Stimulated activated naive B cell treated with anti-CD40 and anti-IgM and Interleukin-4, amounts not matched to agents 10 μg/mL and 1 μg/mL and 100 μg/mL, for 72 hours (primary cell): ENCODE measurements around the gene ARHGAP35.

Experiments used
- ATAC-seq, 2 donors: fragments of 150-1000 bp; cut with Tn5 transposase; replicated peaks; 2 replicates each; pipeline ENCODE4 v1.10.0; 2021; ENCODE audit warnings: moderate library complexity in 1 of 2
- DNase-seq: peaks from one replicate; pipeline ENCODE4 v3.0.0; 2021
- H3K27ac Mint-ChIP-seq: one replicate; pipeline ENCODE4 v1.8.0; 2022; ENCODE audit warnings: mild to moderate bottlenecking, mixed read lengths
- H3K27me3 Mint-ChIP-seq, 2 donors: one replicate each; pipeline ENCODE4 v1.8.0; 2022; ENCODE audit warnings: mixed read lengths in 2 of 2
- H3K36me3 Mint-ChIP-seq, 2 donors: one replicate each; pipeline ENCODE4 v1.8.0; 2022; ENCODE audit warnings: mixed read lengths in 2 of 2, mild to moderate bottlenecking in 1 of 2
- H3K4me1 Mint-ChIP-seq, 2 donors: one replicate each; pipeline ENCODE4 v1.8.0; 2022; ENCODE audit warnings: mixed read lengths in 2 of 2, mild to moderate bottlenecking in 1 of 2
- H3K4me3 Mint-ChIP-seq, 2 donors: one replicate each; pipeline ENCODE4 v1.8.0; 2022; ENCODE audit warnings: mild to moderate bottlenecking in 2 of 2, mixed read lengths in 2 of 2, moderate library complexity in 1 of 2
- H3K9me3 Mint-ChIP-seq, 2 donors: one replicate each; pipeline ENCODE4 v1.8.0; 2022; ENCODE audit warnings: mixed read lengths in 2 of 2, mild to moderate bottlenecking in 1 of 2

Gene ARHGAP35

GRCh38 chr19:46834121-46834520 is 26.7 kb upstream of the ARHGAP35 start:
- peaks cover 3 to 20% of the 10 kb centered on the region in 2 donors for H3K36me3 Mint-ChIP-seq
- H3K9me3 Mint-ChIP-seq = peaks cover 3 to 4% of the 10 kb centered on the region in 2 donors
- no peak overlapping the region for H3K27ac Mint-ChIP-seq
- no peaks in the 10 kb centered on the region for H3K27me3 Mint-ChIP-seq
- ATAC-seq (no peak), DNase-seq (no peak)
- H3K4me1 Mint-ChIP-seq = peaks cover 0 to 1% of the 10 kb centered on the region in 2 donors
- no peak overlapping the region for H3K4me3 Mint-ChIP-seq

GRCh38 chr19:46834984-46835383 is 25.8 kb upstream of the ARHGAP35 start:
- H3K36me3 Mint-ChIP-seq = peaks cover 9 to 26% of the 10 kb centered on the region in 2 donors
- DNase-seq (no peak), ATAC-seq (no peak)
- peaks cover 3 to 4% of the 10 kb centered on the region in 2 donors for H3K9me3 Mint-ChIP-seq
- no peaks in the 10 kb centered on the region for H3K27me3 Mint-ChIP-seq
- H3K4me3 Mint-ChIP-seq = no peak overlapping the region
- H3K4me1 Mint-ChIP-seq = no peaks in the 10 kb centered on the region
- H3K27ac Mint-ChIP-seq = no peak overlapping the region

- ATAC-seq = no peak
- H3K27ac Mint-ChIP-seq = no peak overlapping the region
Measured at GRCh38 chr19:46838160-46838559, 22.6 kb upstream of the ARHGAP35 start.

GRCh38 chr19:46839752-46840497 is 20.9 kb upstream of the ARHGAP35 start:
- H3K9me3 Mint-ChIP-seq = no peaks in the 10 kb centered on the region
- no peaks in the 10 kb centered on the region for H3K27me3 Mint-ChIP-seq
- no peak overlapping the region for H3K4me3 Mint-ChIP-seq
- peaks cover 29 to 54% of the 10 kb centered on the region in 2 donors for H3K36me3 Mint-ChIP-seq
- peaks cover 2 to 5% of the 10 kb centered on the region in 2 donors for H3K4me1 Mint-ChIP-seq
- H3K27ac Mint-ChIP-seq = peak overlapping the region; percentile 14
- peak in 1 of 2 donors; percentile 6 for ATAC-seq
- DNase-seq = no peak

More at GRCh38 chr19:46838160-46838559, 22.6 kb upstream of the ARHGAP35 start:
- H3K9me3 Mint-ChIP-seq = no peaks in the 10 kb centered on the region
- H3K27me3 Mint-ChIP-seq = no peaks in the 10 kb centered on the region
- H3K36me3 Mint-ChIP-seq = peaks cover 23 to 46% of the 10 kb centered on the region in 2 donors
- H3K4me3 Mint-ChIP-seq = no peak overlapping the region
- no peak for DNase-seq
- peaks cover 2 to 5% of the 10 kb centered on the region in 2 donors for H3K4me1 Mint-ChIP-seq

GRCh38 chr19:46840498-46840942 is 20.3 kb upstream of the ARHGAP35 start:
- Mint-ChIP-seq H3K27ac (no peak overlapping the region), H3K9me3 (no peaks in the 10 kb centered on the region), H3K4me3 (no peak overlapping the region), H3K4me1 (peaks cover 2 to 6% of the 10 kb centered on the region in 2 donors), H3K27me3 (no peaks in the 10 kb centered on the region), H3K36me3 (peaks cover 29 to 54% of the 10 kb centered on the region in 2 donors)
- DNase-seq (no peak), ATAC-seq (peak; percentile 68 to 74)

- DNase-seq (no peak), ATAC-seq (no peak)
- no peaks in the 10 kb centered on the region for H3K9me3 Mint-ChIP-seq
- H3K27me3 Mint-ChIP-seq = no peaks in the 10 kb centered on the region
- no peak overlapping the region for H3K27ac Mint-ChIP-seq
- peaks cover 32 to 51% of the 10 kb centered on the region in 2 donors for H3K36me3 Mint-ChIP-seq
- H3K4me3 Mint-ChIP-seq = no peak overlapping the region
- H3K4me1 Mint-ChIP-seq = peaks cover 9 to 12% of the 10 kb centered on the region in 2 donors
Measured at GRCh38 chr19:46841458-46842083, 19.2 kb upstream of the ARHGAP35 start.

- DNase-seq = no peak
- Mint-ChIP-seq H3K9me3 (no peaks in the 10 kb centered on the region), H3K36me3 (peaks cover 37 to 54% of the 10 kb centered on the region in 2 donors), H3K27ac (no peak overlapping the region), H3K4me1 (peaks cover 12 to 19% of the 10 kb centered on the region in 2 donors), H3K4me3 (no peak overlapping the region), H3K27me3 (no peaks in the 10 kb centered on the region)
- no peak for ATAC-seq
Measured at GRCh38 chr19:46842791-46843190, 18.0 kb upstream of the ARHGAP35 start.

GRCh38 chr19:46844067-46844489 is 16.7 kb upstream of the ARHGAP35 start:
- H3K36me3 Mint-ChIP-seq = peaks cover 34 to 45% of the 10 kb centered on the region in 2 donors
- H3K27ac Mint-ChIP-seq = no peak overlapping the region
- no peaks in the 10 kb centered on the region for H3K27me3 Mint-ChIP-seq
- peaks cover 12 to 21% of the 10 kb centered on the region in 2 donors for H3K4me1 Mint-ChIP-seq
- no peak for DNase-seq
- no peak for ATAC-seq
- no peak overlapping the region for H3K4me3 Mint-ChIP-seq
- H3K9me3 Mint-ChIP-seq = no peaks in the 10 kb centered on the region

GRCh38 chr19:46845959-46846459 is 14.8 kb upstream of the ARHGAP35 start:
- DNase-seq (no peak), ATAC-seq (no peak)
- H3K36me3 Mint-ChIP-seq = peaks cover 29 to 39% of the 10 kb centered on the region in 2 donors
- H3K9me3 Mint-ChIP-seq = peaks cover 0 to 2% of the 10 kb centered on the region in 2 donors
- H3K27me3 Mint-ChIP-seq = no peaks in the 10 kb centered on the region
- H3K4me3 Mint-ChIP-seq = no peak overlapping the region
- peaks cover 24 to 34% of the 10 kb centered on the region in 2 donors for H3K4me1 Mint-ChIP-seq
- H3K27ac Mint-ChIP-seq = no peak overlapping the region

GRCh38 chr19:46847528-46847927 is 13.3 kb upstream of the ARHGAP35 start:
- no peaks in the 10 kb centered on the region for H3K27me3 Mint-ChIP-seq
- ATAC-seq = no peak
- peak overlapping the region; percentile 32 for H3K27ac Mint-ChIP-seq
- DNase-seq = no peak
- peaks cover 0 to 2% of the 10 kb centered on the region in 2 donors for H3K9me3 Mint-ChIP-seq
- H3K4me3 Mint-ChIP-seq = no peak overlapping the region
- peaks cover 22 to 34% of the 10 kb centered on the region in 2 donors for H3K4me1 Mint-ChIP-seq
- peaks cover 21 to 26% of the 10 kb centered on the region in 2 donors for H3K36me3 Mint-ChIP-seq

GRCh38 chr19:46848389-46848788 is 12.4 kb upstream of the ARHGAP35 start:
- Mint-ChIP-seq H3K4me3 (no peak overlapping the region), H3K27me3 (no peaks in the 10 kb centered on the region), H3K27ac (no peak overlapping the region), H3K9me3 (peaks cover 0 to 2% of the 10 kb centered on the region in 2 donors), H3K36me3 (peaks cover 14 to 18% of the 10 kb centered on the region in 2 donors), H3K4me1 (peaks cover 22 to 34% of the 10 kb centered on the region in 2 donors)
- ATAC-seq (no peak), DNase-seq (no peak)

- DNase-seq = no peak
- H3K4me3 Mint-ChIP-seq = peak overlapping the region; percentile 91 to 93
- H3K27me3 Mint-ChIP-seq = no peaks in the 10 kb centered on the region
- no peak for ATAC-seq
- H3K27ac Mint-ChIP-seq = peak overlapping the region; percentile 82
- H3K9me3 Mint-ChIP-seq = peaks cover 0 to 2% of the 10 kb centered on the region in 2 donors
- peaks cover 10 to 11% of the 10 kb centered on the region in 2 donors for H3K36me3 Mint-ChIP-seq
- H3K4me1 Mint-ChIP-seq = peaks cover 22 to 34% of the 10 kb centered on the region in 2 donors
Measured at GRCh38 chr19:46849610-46850009, 11.2 kb upstream of the ARHGAP35 start.

GRCh38 chr19:46850228-46851203 is 10.3 kb upstream of the ARHGAP35 start, which contains the start of gene AP2S1:
Gene AP2S1 (minus strand): TSS chr19:46850846. CDS start chr19:46850766, 80 bp downstream.
- H3K4me3 Mint-ChIP-seq = peak within 1 kb of the TSS; percentile 91 to 93
- DNase-seq = peak; percentile 95
- ATAC-seq = peak; percentile 99
- H3K27me3 Mint-ChIP-seq = no peaks in the 10 kb centered on the region
- H3K27ac Mint-ChIP-seq = peak within 1 kb of the TSS; percentile 82
- H3K36me3 Mint-ChIP-seq = peaks cover 10 to 11% of the 10 kb centered on the region in 2 donors
- peaks cover 0 to 2% of the 10 kb centered on the region in 2 donors for H3K9me3 Mint-ChIP-seq
- peaks cover 24 to 36% of the 10 kb centered on the region in 2 donors for H3K4me1 Mint-ChIP-seq
